Suprapubic skin (tissue), 4 donors: ENCODE measurements around the gene PIGN.

Experiments used
- POLR2A ChIP-seq, 2 donors: fragments of 450-650 bp; IDR thresholded peaks; one replicate each; pipeline ENCODE4 v1.6.1; 2017; ENCODE audit warnings: antibody characterized with exemption in 2 of 2, mild to moderate bottlenecking in 2 of 2, moderate library complexity in 2 of 2
- POLR2AphosphoS5 ChIP-seq, 3 donors: sonication (generic); formaldehyde crosslinking; IDR thresholded peaks; one replicate each; pipeline ENCODE4 v1.6.1; 2017; ENCODE audit warnings: antibody characterized with exemption in 3 of 3

- TF ChIP-seq POLR2AphosphoS5 (IDR thresholded peaks at IDR 0.05) (no peak), POLR2A (IDR thresholded peaks at IDR 0.05) (no peak)
Measured at GRCh38 chr18:62189208-62189607, 2.4 kb upstream of the PIGN start.
